Measurements from ENCODE around the gene NCOA4.
"Not testable (repeated sequence)": the region's sequence is repeated elsewhere in the genome, so short reads cannot be mapped to it uniquely, and the experiment has no call there.

NCOA4 gene

GRCh38 chr10:45978554-45978953, 51.9 kb downstream of the NCOA4 start:
- DNase-seq: not testable (repeated sequence)

DNA sequence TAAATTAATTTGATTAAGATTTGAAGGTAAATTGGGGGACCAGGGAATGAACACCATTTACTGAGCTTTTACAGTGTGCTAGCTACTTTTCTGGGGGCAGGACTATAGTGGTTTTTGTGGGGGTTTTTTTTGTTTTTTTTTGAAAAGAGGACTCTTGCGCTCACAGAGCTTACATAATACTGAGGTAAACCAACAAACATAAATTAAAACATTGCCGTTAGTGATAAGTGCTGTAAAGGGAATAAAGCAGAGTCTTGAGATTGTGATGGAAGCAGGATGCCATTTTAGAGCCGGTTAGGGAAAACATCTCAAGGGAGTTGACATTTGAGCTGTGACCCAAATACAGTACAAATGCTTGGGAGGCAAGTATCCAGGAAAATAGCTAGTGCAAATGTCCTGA, 56.4 kb downstream of the NCOA4 start:
- not testable (repeated sequence) for DNase-seq

- peak; percentile 1 for DNase-seq
These were observed 57.6 kb downstream of the NCOA4 start for GRCh38 chr10:45972813-45973169.

DNA sequence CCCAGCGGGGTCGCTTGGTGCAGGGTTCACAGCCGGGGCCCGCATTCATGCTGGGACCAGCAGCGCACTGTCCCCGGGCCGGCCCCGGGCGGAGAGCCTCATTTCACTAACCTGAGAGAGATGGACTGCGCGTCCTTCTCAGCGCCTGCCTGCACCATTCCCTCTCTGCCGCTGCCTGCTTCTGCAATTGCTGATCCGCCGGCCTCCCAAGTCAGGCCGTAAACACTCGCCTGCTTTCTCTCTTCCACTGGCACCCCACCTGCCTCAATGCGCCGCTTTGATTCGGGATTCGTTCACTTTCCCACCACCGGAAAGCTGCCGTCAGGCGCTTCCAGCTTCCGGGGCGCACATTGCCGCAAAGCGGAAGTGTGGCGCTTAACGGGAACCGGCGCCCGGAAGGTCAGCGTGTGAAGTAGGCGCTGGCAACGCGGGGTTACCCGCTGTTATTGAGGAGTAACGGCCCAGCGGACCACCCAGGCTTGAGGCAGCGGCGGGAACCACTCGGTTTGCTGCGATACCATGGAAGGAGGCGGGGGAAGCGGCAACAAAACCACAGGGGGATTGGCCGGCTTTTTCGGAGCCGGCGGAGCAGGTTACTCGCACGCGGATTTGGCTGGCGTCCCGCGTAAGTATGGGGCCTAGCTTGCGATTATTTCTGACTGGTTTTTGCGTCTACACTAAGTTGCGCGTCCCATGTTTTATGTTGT, 58.2 kb downstream of the NCOA4 start, which contains the start of gene TIMM23:
Gene TIMM23 (plus strand): TSS at position 384 of the 707 bp plus-strand sequence. CDS start 136 bp downstream, at position 520.
- peak; percentile 83 for DNase-seq

DNA sequence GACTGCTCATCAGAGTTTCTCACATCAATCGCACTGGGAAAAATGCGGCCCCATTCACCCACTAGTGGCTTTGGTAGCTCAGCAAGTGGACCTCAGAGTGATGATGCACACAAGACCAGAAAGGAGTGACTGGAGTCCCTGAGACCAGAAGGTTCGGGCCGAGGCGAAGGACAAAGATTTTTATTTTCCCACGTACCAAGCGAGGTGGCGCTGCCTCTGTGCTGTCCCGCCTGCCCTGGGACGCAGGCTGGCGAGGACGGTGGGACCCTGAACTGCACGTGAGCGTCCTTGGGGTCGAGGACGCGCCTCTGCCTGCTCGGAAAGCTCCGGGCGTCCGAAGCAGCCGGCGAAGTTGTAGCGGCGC, 58.7 kb downstream of the NCOA4 start:
- not testable (repeated sequence) for DNase-seq

DNA sequence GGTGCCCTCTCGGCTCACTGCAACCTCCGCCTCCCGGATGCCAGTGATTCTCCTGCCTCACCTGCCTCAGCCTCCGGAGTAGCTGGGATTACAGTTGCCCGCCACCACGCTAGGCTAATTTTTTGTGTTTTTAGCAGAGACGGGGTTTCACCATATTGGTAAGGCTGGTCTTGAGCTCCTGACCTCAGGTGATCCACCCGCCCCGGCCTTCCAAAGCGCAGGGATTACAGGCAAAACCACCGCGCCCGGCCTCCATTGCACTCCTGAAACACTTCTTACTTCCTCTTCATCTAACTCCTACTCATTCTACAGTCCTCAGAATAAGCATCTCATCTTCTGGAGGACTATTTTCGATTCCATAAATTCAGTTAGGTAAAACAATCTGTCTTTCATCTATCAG, 59.4 kb downstream of the NCOA4 start:
- DNase-seq: not testable (repeated sequence)

DNA sequence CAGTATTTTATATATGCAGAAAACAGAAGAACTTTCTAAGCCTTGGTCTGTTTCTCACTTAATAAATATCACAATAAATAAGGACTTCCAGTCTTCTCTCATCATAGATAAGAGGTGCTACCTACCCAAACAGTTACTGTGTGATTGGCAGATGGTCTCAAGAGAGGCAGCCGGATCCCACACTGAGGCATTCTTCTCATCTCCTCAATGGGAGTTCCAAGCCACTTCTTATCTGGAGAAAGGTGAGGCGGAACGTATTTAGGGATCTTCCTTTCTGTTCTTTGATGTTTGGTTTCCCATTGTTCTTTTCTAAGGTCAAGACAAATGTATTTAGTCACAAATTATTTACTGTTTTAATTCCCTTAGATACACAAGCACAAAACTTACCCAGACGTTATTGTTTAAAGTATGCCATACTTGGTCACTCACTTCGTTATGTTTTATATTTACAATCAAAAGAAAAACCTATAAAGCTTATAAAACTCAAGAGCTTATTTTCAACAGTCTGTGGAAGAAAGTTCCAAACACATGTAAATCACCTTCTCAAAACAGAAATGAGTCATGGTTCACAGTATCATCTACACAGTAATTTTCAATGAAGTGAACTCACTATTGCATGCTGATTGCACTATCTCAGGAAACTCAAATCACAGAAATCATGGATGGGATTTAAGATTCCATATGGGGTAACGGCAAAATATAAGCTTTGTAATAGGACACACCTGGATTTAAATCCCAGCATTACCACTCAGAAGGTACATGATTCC, 67.6 kb downstream of the NCOA4 start:
- DNase-seq: not testable (repeated sequence)

DNA sequence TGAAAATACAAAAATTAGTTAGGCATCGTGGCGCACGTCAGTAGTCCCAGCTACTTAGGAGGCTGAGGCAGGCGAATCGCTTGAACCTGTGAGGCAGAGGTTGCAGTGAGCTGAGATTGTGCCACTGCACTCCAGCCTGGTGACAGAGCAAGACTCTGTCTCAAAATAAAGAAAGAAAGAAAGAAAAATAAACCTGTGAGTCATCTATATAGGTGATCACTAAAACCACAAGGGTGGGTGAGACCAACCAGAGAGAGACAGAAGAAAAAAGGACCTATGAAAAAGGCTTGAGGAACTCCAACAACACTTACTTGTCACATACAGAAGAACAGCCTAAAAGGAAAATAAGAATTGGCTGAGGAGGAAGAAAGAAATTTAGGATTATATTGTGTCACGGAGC, 72.5 kb downstream of the NCOA4 start:
- DNase-seq: not testable (repeated sequence)

DNA sequence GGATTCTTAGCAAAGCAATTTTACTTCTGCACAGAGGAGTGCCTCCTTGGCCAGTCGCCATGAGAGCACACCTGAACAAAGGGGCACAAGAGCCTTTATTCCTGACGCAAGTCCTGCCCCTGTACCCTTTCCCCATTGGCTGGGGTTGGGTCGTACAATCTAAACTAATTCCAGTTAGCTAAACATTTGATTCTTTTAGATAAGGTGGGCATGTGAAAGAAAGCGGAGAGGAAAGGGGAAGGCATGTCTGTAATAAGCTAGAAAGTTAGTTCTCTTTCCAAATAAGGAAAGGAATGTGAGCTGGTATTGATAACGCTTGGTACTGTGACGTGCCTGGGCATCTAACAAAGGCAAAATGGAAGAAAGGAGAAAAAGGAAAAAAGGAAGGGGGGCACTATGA, 73.8 kb downstream of the NCOA4 start:
- not testable (repeated sequence) for DNase-seq

All from NCI-H82 (cell line).